Measurements from ENCODE around the gene ATG7.

- TF ChIP-seq EZH2 (IDR thresholded peaks at IDR 0.05; ENCODE audit: low read length): no peak
- no peak for TF ChIP-seq CTCF (optimal IDR thresholded peaks at IDR 0.05 in 1 of 3, IDR thresholded peaks at IDR 0.05 in 1 of 3, conservative IDR thresholded peaks at IDR 0.05 in 1 of 3; ENCODE audit: extremely low read depth in 1 of 3, insufficient read depth in 2 of 3, low read length in 3 of 3)
Measured at GRCh38 chr3:11563865-11564185, 291.6 kb downstream of the ATG7 start.

Data from keratinocyte (primary cell).